Dermis microvascular lymphatic vessel endothelial cell (primary cell): ENCODE results near the gene LANCL3. TPM values are rescaled to one million over a fixed set of nuclear protein-coding genes. Genes with fewer than 3 reads are reported as not detected.
"Not testable (repeated sequence)": the region's sequence is repeated elsewhere in the genome, so short reads cannot be mapped to it uniquely, and the experiment has no call there.

ENCODE experiments used
- DNase-seq, 2 donors: peaks; one replicate each; pipeline versions ENCODE4 v3.0.0 to v3.0.0-alpha.2; 2010; ENCODE audit warnings: low read depth in 2 of 2
- total RNA-seq: library from RNA; depleted of rRNA; stranded (reverse); fragments of >200 nt; gene quantifications from 2 replicates; pipeline ENCODE4 v1.2.1, GENCODE V29; 2014

The LANCL3 gene
- total RNA-seq = 0.13 and 0.25 TPM in 2 replicates

GRCh38 chrX:37571426-37572107, at the start of gene LANCL3:
LANCL3 (plus strand) TSS chrX:37571661; CDS start chrX:37571871, 210 bp downstream.
- DNase-seq = not testable (repeated sequence)

- DNase-seq = not testable (repeated sequence)
Observed at GRCh38 chrX:37523673-37524072, 47.8 kb upstream of the LANCL3 start.

- DNase-seq = no peak
Observed at GRCh38 chrX:37541991-37542390, 29.5 kb upstream of the LANCL3 start.

- DNase-seq = no peak
Observed at GRCh38 chrX:37542791-37543190, 28.7 kb upstream of the LANCL3 start.

GRCh38 chrX:37543324-37543723, 28.1 kb upstream of the LANCL3 start:
- no peak for DNase-seq

GRCh38 chrX:37544531-37544930, 26.9 kb upstream of the LANCL3 start:
- DNase-seq = not testable (repeated sequence)

- no peak for DNase-seq
Observed at GRCh38 chrX:37545066-37545465, 26.4 kb upstream of the LANCL3 start.

- DNase-seq = not testable (repeated sequence)
Observed at GRCh38 chrX:37549619-37550018, 21.8 kb upstream of the LANCL3 start.

GRCh38 chrX:37553476-37553875, 18.0 kb upstream of the LANCL3 start:
- DNase-seq = no peak

- DNase-seq = not testable (repeated sequence)
Observed at GRCh38 chrX:37565254-37565653, 6.2 kb upstream of the LANCL3 start.

- not testable (repeated sequence) for DNase-seq
Observed at GRCh38 chrX:37570349-37570748, 1.1 kb upstream of the LANCL3 start.

- peak in 1 of 2 donors; percentile 5 for DNase-seq
Observed at GRCh38 chrX:37572108-37572587, 687 bp downstream of the LANCL3 start.

- DNase-seq = not testable (repeated sequence)
Observed at GRCh38 chrX:37573121-37573520, 1.7 kb downstream of the LANCL3 start.

GRCh38 chrX:37578045-37578444, 6.6 kb downstream of the LANCL3 start:
- no peak for DNase-seq

GRCh38 chrX:37580080-37580479, 8.6 kb downstream of the LANCL3 start:
- DNase-seq = no peak

- not testable (repeated sequence) for DNase-seq
Observed at GRCh38 chrX:37587337-37587736, 15.9 kb downstream of the LANCL3 start.

- no peak for DNase-seq
Observed at GRCh38 chrX:37590047-37590446, 18.6 kb downstream of the LANCL3 start.

GRCh38 chrX:37594755-37595382, 23.4 kb downstream of the LANCL3 start:
- DNase-seq = no peak

- DNase-seq = peak in 1 of 2 donors; percentile 6
Observed at GRCh38 chrX:37599729-37600128, 28.3 kb downstream of the LANCL3 start.

GRCh38 chrX:37603938-37604409, 32.5 kb downstream of the LANCL3 start:
- no peak for DNase-seq

GRCh38 chrX:37607243-37607642, 35.8 kb downstream of the LANCL3 start:
- DNase-seq = no peak

- DNase-seq = no peak
Observed at GRCh38 chrX:37608156-37608555, 36.7 kb downstream of the LANCL3 start.

- DNase-seq = no peak
Observed at GRCh38 chrX:37609727-37610126, 38.3 kb downstream of the LANCL3 start.
